HTR-8/SVneo (cell line): Measurements from ENCODE around the gene FBLN1.
"Not testable (repeated sequence)": the region's sequence is repeated elsewhere in the genome, so short reads cannot be mapped to it uniquely, and the experiment has no call there.

Experiments used
- DNase-seq: peaks from one replicate; pipeline ENCODE4 v3.0.0; 2011; ENCODE audit warnings: low spot score, mixed read lengths; ENCODE audit not compliant: insufficient read length
- FAIRE-seq: peaks from 2 replicates; lab custom pipeline; 2011; peaks lifted over from hg19 to GRCh38; lab: Jason Lieb, UNC

Gene FBLN1

GRCh38 chr22:45524157-45524556, 21.5 kb downstream of the FBLN1 start:
- FAIRE-seq (no peak), DNase-seq (no peak)

DNA sequence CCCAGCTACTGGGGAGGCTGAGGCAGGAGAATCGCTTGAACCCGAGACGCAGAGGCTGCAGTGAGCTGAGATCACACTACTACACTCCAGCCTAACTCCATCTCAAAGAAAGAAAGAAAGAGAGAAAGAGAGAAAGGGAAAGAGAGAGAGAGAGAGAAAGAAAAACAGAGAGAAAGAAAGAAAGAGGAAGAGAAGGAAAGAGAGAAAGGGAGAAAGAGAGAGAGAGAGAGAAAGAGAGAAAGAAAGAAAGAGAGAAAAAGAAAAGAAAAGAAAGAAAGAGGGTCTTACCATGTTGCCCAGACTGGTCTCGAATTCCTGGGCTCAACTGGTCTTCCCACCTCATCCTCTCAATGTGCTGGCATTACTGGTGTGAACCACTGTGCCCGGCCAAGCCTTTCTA, 22.3 kb downstream of the FBLN1 start:
- DNase-seq (no peak), FAIRE-seq (no peak)

DNA sequence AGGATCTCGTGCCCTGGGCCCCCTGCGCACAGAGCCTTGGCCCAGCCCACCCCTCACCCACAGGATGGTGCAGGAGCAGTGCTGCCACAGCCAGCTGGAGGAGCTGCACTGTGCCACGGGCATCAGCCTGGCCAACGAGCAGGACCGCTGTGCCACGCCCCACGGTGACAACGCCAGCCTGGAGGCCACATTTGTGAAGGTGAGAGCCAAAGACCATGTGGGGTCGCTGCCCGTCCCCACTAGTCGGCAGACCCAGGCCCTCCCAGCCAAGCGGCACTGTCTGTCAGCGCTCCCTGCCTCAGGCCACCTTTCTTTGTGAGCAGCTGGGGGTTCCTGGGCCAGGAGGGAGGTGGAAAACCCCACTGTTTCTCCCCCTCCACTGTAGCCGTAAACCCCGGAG, 22.8 kb downstream of the FBLN1 start:
- FAIRE-seq (no peak), DNase-seq (no peak)

- no peak for FAIRE-seq
Observed at GRCh38 chr22:45526281-45526680, 23.6 kb downstream of the FBLN1 start.

DNA sequence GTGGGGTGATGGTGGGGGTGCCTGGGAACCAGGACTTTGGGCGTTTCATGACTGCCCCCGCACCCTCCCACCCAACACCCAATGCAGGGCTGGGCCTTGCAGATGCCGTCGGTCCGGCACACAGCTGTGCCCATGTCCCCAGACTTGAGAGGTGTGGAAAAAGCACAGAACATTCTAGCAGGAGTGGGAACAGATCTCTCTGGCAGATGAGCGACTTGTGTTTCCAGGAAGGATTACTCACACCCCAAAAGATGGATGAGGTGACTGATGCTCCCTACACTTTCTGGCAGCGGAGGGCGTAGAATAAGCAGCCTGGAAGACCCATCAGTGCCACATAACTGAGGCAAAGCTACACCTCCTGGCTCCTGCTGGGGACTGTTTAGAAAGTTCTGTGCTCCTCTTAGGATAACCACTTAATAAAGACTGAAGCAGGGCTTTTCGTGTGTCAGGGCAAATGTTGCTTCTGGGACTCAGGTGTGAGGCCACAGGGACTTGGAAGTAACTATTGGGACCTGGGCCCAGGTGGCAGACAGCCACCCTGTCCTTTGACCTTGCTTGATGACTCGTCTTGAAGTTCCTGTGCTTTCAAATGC, 24.2 kb downstream of the FBLN1 start:
- no peak for FAIRE-seq
- DNase-seq, result no peak

More at GRCh38 chr22:45526281-45526680, 23.6 kb downstream of the FBLN1 start:
- no peak for DNase-seq

GRCh38 chr22:45527456-45527855, 24.8 kb downstream of the FBLN1 start:
- no peak for FAIRE-seq
- no peak for DNase-seq

- FAIRE-seq, result no peak
- no peak for DNase-seq
Observed at GRCh38 chr22:45528046-45528445, 25.4 kb downstream of the FBLN1 start.

DNA sequence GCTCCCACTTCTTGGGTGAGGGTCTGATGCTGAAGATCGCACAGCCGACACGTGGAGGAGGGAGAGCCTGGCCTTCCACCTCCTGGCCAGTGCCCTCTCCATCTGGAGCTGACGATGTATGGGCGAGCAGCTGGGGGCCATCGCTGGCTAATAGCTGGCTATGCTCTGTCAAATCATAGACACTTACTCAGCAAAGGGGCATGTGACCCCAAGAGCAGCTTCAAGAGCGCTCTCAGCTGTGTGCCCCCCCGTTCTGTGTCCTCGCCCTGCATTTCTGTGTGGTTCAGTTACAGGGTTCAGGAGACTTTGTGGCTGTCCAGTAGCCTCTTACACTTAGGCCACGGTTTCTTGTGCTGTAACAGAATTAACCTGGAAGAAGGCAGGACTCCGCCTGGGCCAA, 26.4 kb downstream of the FBLN1 start:
- DNase-seq, result no peak

GRCh38 chr22:45529971-45530575, 27.4 kb downstream of the FBLN1 start:
- FAIRE-seq (no peak), DNase-seq (no peak)

More for the DNA sequence above, 26.4 kb downstream of the FBLN1 start:
- FAIRE-seq, result no peak

GRCh38 chr22:45531441-45532234, 29.0 kb downstream of the FBLN1 start:
- no peak for FAIRE-seq

DNA sequence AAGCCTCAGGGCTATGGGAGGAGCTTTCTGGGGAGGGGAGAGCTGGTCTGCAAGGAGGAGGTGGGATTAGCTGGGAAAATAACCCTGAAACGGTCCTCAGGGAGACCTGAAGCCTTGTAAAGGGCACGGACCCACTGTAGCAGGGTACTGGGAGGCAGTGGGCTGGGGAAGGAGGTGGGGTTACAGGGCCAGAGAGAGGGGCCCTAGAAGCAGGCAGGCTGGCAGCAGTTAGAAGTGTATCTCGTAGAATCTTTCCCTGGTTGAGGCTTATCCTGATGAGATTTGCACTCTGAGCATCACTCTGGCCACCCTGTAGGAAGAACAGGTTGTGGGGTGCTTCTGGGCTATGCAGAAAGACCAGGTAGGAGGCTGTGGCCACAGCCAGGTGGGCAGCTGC, 29.6 kb downstream of the FBLN1 start:
- no peak for FAIRE-seq
- no peak for DNase-seq

More at GRCh38 chr22:45531441-45532234, 29.0 kb downstream of the FBLN1 start:
- DNase-seq, result no peak

DNA sequence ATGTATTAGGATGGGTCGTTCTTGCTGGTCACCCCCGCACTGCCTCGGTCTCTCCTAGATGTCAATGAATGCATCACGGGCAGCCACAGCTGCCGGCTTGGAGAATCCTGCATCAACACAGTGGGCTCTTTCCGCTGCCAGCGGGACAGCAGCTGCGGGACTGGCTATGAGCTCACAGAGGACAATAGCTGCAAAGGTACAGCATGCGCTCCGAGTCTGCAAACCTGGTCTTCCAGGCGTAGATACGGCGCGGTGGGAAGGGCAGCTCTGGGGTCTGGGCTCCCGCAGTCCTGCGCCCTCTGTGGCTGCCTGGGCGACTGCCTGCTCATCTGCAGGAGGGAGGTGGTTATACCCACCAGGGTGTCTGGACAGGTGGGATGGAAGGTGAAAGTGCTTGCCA, 31.0 kb downstream of the FBLN1 start:
- FAIRE-seq (no peak), DNase-seq (no peak)

GRCh38 chr22:45534339-45535192, 31.9 kb downstream of the FBLN1 start:
- FAIRE-seq (no peak), DNase-seq (no peak)

GRCh38 chr22:45535290-45535689, 32.6 kb downstream of the FBLN1 start:
- no peak for DNase-seq
- FAIRE-seq, result no peak

GRCh38 chr22:45535835-45536234, 33.2 kb downstream of the FBLN1 start:
- DNase-seq, FAIRE-seq: not testable (repeated sequence)

DNA sequence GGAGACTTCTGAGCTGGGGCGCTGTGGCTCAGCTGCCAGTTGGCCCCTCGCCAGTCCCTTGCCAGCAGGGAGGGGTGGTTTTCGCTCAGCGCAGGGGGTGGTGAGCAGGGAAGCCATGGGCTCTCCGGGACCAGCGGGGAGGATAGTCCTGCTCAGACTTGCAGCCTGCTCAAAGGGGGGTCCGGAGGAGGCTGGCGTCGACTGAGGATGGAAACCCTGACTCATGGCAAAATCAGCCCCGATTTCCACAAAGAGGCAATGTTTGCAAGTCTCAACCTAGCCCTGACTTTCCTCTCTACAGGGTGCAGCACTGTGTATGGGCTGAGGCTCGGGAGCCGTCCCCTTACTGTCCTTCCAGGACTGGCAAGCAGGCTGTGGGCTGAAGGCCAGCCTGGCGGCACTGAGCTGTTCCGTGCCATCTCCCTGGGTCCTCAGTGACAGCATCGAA, 35.1 kb downstream of the FBLN1 start:
- FAIRE-seq, result no peak

DNA sequence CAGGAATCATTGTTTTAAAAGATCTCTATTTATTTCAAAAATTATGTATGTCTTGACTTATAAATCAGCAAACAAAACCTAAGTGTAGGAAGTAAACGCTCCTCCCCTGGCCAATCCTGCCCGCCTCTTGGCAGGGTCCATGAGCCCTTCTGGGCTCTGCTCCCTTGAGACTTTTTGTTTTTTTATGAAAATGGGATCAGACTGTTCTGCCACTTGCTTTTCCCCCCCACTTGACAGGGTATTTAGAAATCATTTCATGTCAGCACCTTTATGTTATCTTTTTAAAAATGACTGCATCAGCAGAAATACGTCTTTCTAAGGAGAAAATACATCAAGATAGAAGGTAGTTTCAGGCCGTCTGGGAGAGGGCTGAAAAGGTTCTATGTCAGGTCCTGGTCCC, 35.6 kb downstream of the FBLN1 start:
- FAIRE-seq (no peak), DNase-seq (no peak)

More for the DNA sequence above, 35.1 kb downstream of the FBLN1 start:
- no peak for DNase-seq

DNA sequence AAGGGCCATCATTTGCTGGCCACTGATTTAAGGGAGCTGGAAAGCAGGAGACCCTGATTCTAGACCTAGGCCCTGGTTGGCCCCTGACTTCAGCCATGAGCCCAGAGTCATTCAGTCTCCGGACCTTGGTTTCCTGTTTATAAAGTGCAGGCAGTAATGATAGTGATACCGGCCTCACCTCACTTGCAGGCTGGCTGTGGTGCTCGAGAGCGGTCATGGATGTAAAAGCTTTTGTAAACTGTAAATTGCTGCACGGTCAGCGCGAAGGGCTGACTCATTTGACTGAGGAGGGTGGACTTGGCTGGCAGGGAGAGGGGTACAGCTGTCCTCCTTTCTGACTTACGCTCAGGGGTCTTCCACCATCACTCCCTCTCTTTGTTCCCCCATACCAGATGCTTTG, 37.4 kb downstream of the FBLN1 start:
- no peak for DNase-seq
- no peak for FAIRE-seq

DNA sequence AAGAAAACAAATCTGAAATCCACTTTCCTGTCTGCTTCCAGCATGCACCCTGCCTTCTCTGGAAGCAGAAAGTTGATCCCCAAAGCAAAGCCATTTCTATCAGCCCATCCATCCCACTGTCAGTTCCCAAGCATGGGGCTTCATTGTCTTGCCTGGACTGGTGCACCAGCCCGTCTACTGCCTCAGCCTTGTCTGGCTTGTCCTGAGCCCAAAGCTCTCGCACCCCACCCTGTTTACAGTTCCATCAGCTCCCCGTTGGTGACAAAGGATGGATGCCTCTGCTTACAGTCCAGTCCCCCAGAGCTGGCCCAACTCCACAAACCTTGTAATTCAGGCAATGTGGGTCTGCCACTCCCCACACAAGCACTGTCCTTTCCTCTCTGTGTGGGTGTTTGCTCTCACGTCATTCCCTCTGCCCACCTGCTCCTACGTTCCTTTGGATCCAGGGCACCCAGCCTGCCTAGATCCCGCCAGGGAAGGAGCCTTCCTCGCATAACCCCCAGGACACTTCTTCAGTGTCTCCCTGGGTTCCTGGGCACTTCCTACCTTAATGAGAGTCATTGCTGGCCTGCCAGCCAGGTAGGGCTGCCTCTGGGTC, 38.8 kb downstream of the FBLN1 start:
- FAIRE-seq (no peak), DNase-seq (no peak)

- no peak for FAIRE-seq
- DNase-seq, result no peak
Observed at GRCh38 chr22:45542001-45542520, 39.4 kb downstream of the FBLN1 start.
